ENCODE measurements around the gene PALM2AKAP2. TPM values are rescaled to one million over a fixed set of nuclear protein-coding genes. Genes with fewer than 3 reads are reported as not detected.

The PALM2AKAP2 gene
- total RNA-seq, 6 experiments from 2014 or later: 20.1 to 35.1 (median 22.7) TPM

GRCh38 chr9:109828254-109828653 lies 48.3 kb downstream of the PALM2AKAP2 start:
- Mint-ChIP-seq H3K4me3 (no peak overlapping the region), H3K27ac (no peak overlapping the region), H3K9me3 (no peaks in the 10 kb centered on the region), H3K36me3 (ENCODE audit: low read depth) (no peaks in the 10 kb centered on the region; the same call in 1 of the 2 replicates), H3K4me1 (ENCODE audit: low read depth) (peaks cover 8% of the 10 kb centered on the region; the same call in 1 of the 2 replicates), H3K27me3 (ENCODE audit: insufficient read depth) (no peaks in the 10 kb centered on the region)
- no peak for TF ChIP-seq CTCF (IDR thresholded peaks at IDR 0.05)
- DNase-seq: no peak
